ENCODE data around the gene TMEM186.
"Not testable (repeated sequence)": the region's sequence is repeated elsewhere in the genome, so short reads cannot be mapped to it uniquely, and the experiment has no call there.

Gene TMEM186

GRCh38 chr16:8756755-8757154 is 40.7 kb downstream of the TMEM186 start:
- no peak overlapping the region for H3K9ac ChIP-seq (ENCODE audit: low read length)
- no peaks in the 10 kb centered on the region for H3K36me3 ChIP-seq (ENCODE audit: control insufficient read depth, insufficient read depth, low read length)

GRCh38 chr16:8753416-8754054 is 43.9 kb downstream of the TMEM186 start:
- H3K9me3 ChIP-seq (ENCODE audit: control insufficient read depth, insufficient read depth, low read depth, low read length), result no peaks in the 10 kb centered on the region
- no peak overlapping the region for H3K9ac ChIP-seq (ENCODE audit: low read length)
- no peaks in the 10 kb centered on the region for H3K27me3 ChIP-seq (ENCODE audit: control insufficient read depth, insufficient read depth, low read length)
- no peak overlapping the region for H3K27ac ChIP-seq (ENCODE audit: low read depth, low read length)
- peaks cover 7% of the 10 kb centered on the region; the same call in 1 of the 2 replicates for H3K4me1 ChIP-seq (ENCODE audit: control insufficient read depth, insufficient read depth, low read length)
- no peaks in the 10 kb centered on the region for H3K36me3 ChIP-seq (ENCODE audit: control insufficient read depth, insufficient read depth, low read length)
- no peak overlapping the region for H3K4me3 ChIP-seq (ENCODE audit: low read depth, low read length)

More at GRCh38 chr16:8756755-8757154, 40.7 kb downstream of the TMEM186 start:
- H3K9me3 ChIP-seq (ENCODE audit: control insufficient read depth, insufficient read depth, low read depth, low read length), result no peaks in the 10 kb centered on the region
- H3K4me1 ChIP-seq (ENCODE audit: control insufficient read depth, insufficient read depth, low read length), result peaks cover 3% of the 10 kb centered on the region; the same call in 1 of the 2 replicates
- no peaks in the 10 kb centered on the region for H3K27me3 ChIP-seq (ENCODE audit: control insufficient read depth, insufficient read depth, low read length)
- H3K27ac ChIP-seq (ENCODE audit: low read depth, low read length), result no peak overlapping the region
- no peak overlapping the region for H3K4me3 ChIP-seq (ENCODE audit: low read depth, low read length)

- Histone ChIP-seq H3K9me3 (ENCODE audit: control insufficient read depth, insufficient read depth, low read depth, low read length) (no peaks in the 10 kb centered on the region), H3K4me1 (ENCODE audit: control insufficient read depth, insufficient read depth, low read length) (peaks cover 7% of the 10 kb centered on the region; the same call in 1 of the 2 replicates), H3K9ac (ENCODE audit: low read length) (no peak overlapping the region), H3K27ac (ENCODE audit: low read depth, low read length) (no peak overlapping the region), H3K27me3 (ENCODE audit: control insufficient read depth, insufficient read depth, low read length) (no peaks in the 10 kb centered on the region), H3K4me3 (ENCODE audit: low read depth, low read length) (no peak overlapping the region), H3K36me3 (ENCODE audit: control insufficient read depth, insufficient read depth, low read length) (no peaks in the 10 kb centered on the region)
These were observed 44.7 kb downstream of the TMEM186 start for GRCh38 chr16:8752706-8753105.

- Histone ChIP-seq H3K36me3 (ENCODE audit: control insufficient read depth, insufficient read depth, low read length) (no peaks in the 10 kb centered on the region), H3K4me1 (ENCODE audit: control insufficient read depth, insufficient read depth, low read length) (peaks cover 7% of the 10 kb centered on the region; the same call in 1 of the 2 replicates), H3K27ac (ENCODE audit: low read depth, low read length) (no peak overlapping the region), H3K4me3 (ENCODE audit: low read depth, low read length) (no peak overlapping the region), H3K27me3 (ENCODE audit: control insufficient read depth, insufficient read depth, low read length) (no peaks in the 10 kb centered on the region), H3K9me3 (ENCODE audit: control insufficient read depth, insufficient read depth, low read depth, low read length) (no peaks in the 10 kb centered on the region), H3K9ac (ENCODE audit: low read length) (no peak overlapping the region)
These were observed 45.7 kb downstream of the TMEM186 start for GRCh38 chr16:8751481-8752311.

- H3K27me3 ChIP-seq (ENCODE audit: control insufficient read depth, insufficient read depth, low read length); H3K36me3 ChIP-seq (ENCODE audit: control insufficient read depth, insufficient read depth, low read length); H3K4me3 ChIP-seq (ENCODE audit: low read depth, low read length); H3K9ac ChIP-seq (ENCODE audit: low read length); H3K9me3 ChIP-seq (ENCODE audit: control insufficient read depth, insufficient read depth, low read depth, low read length); H3K4me1 ChIP-seq (ENCODE audit: control insufficient read depth, insufficient read depth, low read length); H3K27ac ChIP-seq (ENCODE audit: low read depth, low read length): not testable (repeated sequence)
These were observed 48.5 kb downstream of the TMEM186 start for GRCh38 chr16:8748944-8749343.

Measured in HUES6 (cell line).